HepG2 (cell line): Measurements from ENCODE around the gene DAZAP1. TPM values are rescaled to one million over a fixed set of nuclear protein-coding genes. Genes with fewer than 3 reads are reported as not detected.
A peak's percentile ranks its signal among the peaks of the same experiment; 100 is the strongest.

Source experiments
- BCL6 ChIP-seq: IDR thresholded peaks from 2 replicates; pipeline ENCODE4 v1.6.1; 2016; ENCODE audit warnings: missing genetic modification reagents, missing compliant biosample characterization
- BORCS8-MEF2B ChIP-seq: sonication (generic); formaldehyde crosslinking; IDR thresholded peaks from 2 replicates; pipeline ENCODE4 v1.8.0; 2022; ENCODE audit warnings: mild to moderate bottlenecking, missing genetic modification reagents
- KLF9 ChIP-seq: IDR thresholded peaks from 2 replicates; pipeline ENCODE4 v1.6.1; 2016; ENCODE audit warnings: low read depth
- NBN ChIP-seq: fragments of 450-650 bp; conservative IDR thresholded peaks from 2 replicates; pipeline ENCODE4 v1.6.1; 2017
- NFKBIZ ChIP-seq: IDR thresholded peaks from 2 replicates; pipeline ENCODE4 v1.6.1; 2018; ENCODE audit warnings: missing genetic modification reagents, missing compliant biosample characterization
- SMAD3 ChIP-seq: sonication (generic); formaldehyde crosslinking; IDR thresholded peaks from 2 replicates; pipeline ENCODE4 v1.4.0; 2020; ENCODE audit warnings: missing genetic modification reagents
- SP2 ChIP-seq: sonication (generic); formaldehyde crosslinking; IDR thresholded peaks from 2 replicates; pipeline ENCODE4 v1.5.1; 2020; ENCODE audit warnings: mild to moderate bottlenecking, missing genetic modification reagents
- TBP ChIP-seq: sonication (generic); formaldehyde crosslinking; IDR thresholded peaks from 2 replicates; pipeline ENCODE4 v1.5.0; 2020; ENCODE audit warnings: missing genetic modification reagents
- ZNF235 ChIP-seq: sonication (generic); formaldehyde crosslinking; IDR thresholded peaks from 2 replicates; pipeline ENCODE4 v1.8.1; 2023; ENCODE audit warnings: mild to moderate bottlenecking, missing genetic modification reagents, borderline replicate concordance
- ZNF253 ChIP-seq: sonication (generic); formaldehyde crosslinking; IDR thresholded peaks from 2 replicates; pipeline ENCODE4 v1.8.0; 2022; ENCODE audit warnings: mild to moderate bottlenecking, missing genetic modification reagents, borderline replicate concordance
- ZNF639 ChIP-seq: conservative IDR thresholded peaks from 2 replicates; pipeline ENCODE4 v1.6.1; 2018; ENCODE audit warnings: missing genetic modification reagents
- polyA plus RNA-seq, 8 experiments: library from polyadenylated mRNA; depleted of rRNA in 3 of 8; stranded (reverse) in 7 of 8; unstranded in 1 of 8; fragments of >200 nt; fragmentation: Illumina TruSeq in 4 of 8; extraction: Trizol in 4 of 8; gene quantifications; 2 replicates each; pipeline versions ENCODE4 v1.2.1 to v1.2.3, GENCODE V29; 2011 to 2016; ENCODE audit warnings: low read depth in 4 of 8, missing spikeins in 1 of 8, mixed read lengths in 1 of 8; ENCODE audit not compliant: insufficient read depth in 1 of 8
- total RNA-seq, 5 experiments: library from RNA; depleted of rRNA; stranded (reverse); fragments of >200 nt; fragmentation: Illumina TruSeq; extraction: Trizol; gene quantifications; 2 replicates each; pipeline ENCODE4 v1.2.3, GENCODE V29; 2016; ENCODE audit warnings: low read depth in 1 of 5
- TF ChIP-seq, protein P1 (sequence below): sonication (generic); formaldehyde crosslinking; IDR thresholded peaks from 2 replicates; pipeline ENCODE4 v1.8.1; 2022; ENCODE audit warnings: low read depth, mild to moderate bottlenecking, missing genetic modification reagents
- TF ChIP-seq, protein P2 (sequence below): sonication (generic); formaldehyde crosslinking; IDR thresholded peaks from 2 replicates; pipeline ENCODE4 v1.4.0; 2020; ENCODE audit warnings: missing genetic modification reagents
- TF ChIP-seq, protein P3 (sequence below), 2 experiments: sonication (generic) in 1 of 2; formaldehyde crosslinking in 1 of 2; IDR thresholded peaks; 2 replicates each; pipeline versions ENCODE4 v1.4.0 to v1.6.1; 2016 to 2020; ENCODE audit warnings: borderline replicate concordance in 1 of 2, low read depth in 1 of 2, mild to moderate bottlenecking in 1 of 2, missing genetic modification reagents in 1 of 2
- TF ChIP-seq, protein P4 (sequence below): sonication (generic); formaldehyde crosslinking; IDR thresholded peaks from 2 replicates; pipeline ENCODE4 v1.4.0; 2020; ENCODE audit warnings: mild to moderate bottlenecking, missing genetic modification reagents
- TF ChIP-seq, protein P5 (sequence below): sonication (generic); formaldehyde crosslinking; IDR thresholded peaks from 2 replicates; pipeline ENCODE4 v1.5.0; 2020; ENCODE audit warnings: missing genetic modification reagents, mild to moderate bottlenecking, borderline replicate concordance

The DAZAP1 gene
- total and polyA plus RNA-seq, 2 of the 13 experiments (the other 11 are each of a cell fraction or from before 2014, with no cell fraction given) = 63.3 to 79.2 TPM

GRCh38 chr19:1373534-1374249 is 33.7 kb upstream of the DAZAP1 start (continued):
- TF ChIP-seq, protein P1, sequence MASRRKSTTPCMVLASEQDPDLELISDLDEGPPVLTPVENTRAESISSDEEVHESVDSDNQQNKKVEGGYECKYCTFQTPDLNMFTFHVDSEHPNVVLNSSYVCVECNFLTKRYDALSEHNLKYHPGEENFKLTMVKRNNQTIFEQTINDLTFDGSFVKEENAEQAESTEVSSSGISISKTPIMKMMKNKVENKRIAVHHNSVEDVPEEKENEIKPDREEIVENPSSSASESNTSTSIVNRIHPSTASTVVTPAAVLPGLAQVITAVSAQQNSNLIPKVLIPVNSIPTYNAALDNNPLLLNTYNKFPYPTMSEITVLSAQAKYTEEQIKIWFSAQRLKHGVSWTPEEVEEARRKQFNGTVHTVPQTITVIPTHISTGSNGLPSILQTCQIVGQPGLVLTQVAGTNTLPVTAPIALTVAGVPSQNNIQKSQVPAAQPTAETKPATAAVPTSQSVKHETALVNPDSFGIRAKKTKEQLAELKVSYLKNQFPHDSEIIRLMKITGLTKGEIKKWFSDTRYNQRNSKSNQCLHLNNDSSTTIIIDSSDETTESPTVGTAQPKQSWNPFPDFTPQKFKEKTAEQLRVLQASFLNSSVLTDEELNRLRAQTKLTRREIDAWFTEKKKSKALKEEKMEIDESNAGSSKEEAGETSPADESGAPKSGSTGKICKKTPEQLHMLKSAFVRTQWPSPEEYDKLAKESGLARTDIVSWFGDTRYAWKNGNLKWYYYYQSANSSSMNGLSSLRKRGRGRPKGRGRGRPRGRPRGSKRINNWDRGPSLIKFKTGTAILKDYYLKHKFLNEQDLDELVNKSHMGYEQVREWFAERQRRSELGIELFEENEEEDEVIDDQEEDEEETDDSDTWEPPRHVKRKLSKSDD (CRISPR knock-in tag) = peak; percentile 52; the same call in 1 of the 2 replicates
- TF ChIP-seq NBN (no peak), SP2 (no peak), ZNF639 (CRISPR knock-in tag) (no peak), ZNF235 (no peak), BORCS8-MEF2B (CRISPR knock-in tag) (peak; percentile 78), TBP (no peak), BCL6 (peak; percentile 86), KLF9 (CRISPR knock-in tag) (peak; percentile 52; the same call in 1 of the 2 replicates), SMAD3 (CRISPR knock-in tag) (peak; percentile 41; the same call in 1 of the 2 replicates), ZNF253 (CRISPR knock-in tag) (peak; percentile 78; the same call in 1 of the 2 replicates), NFKBIZ (CRISPR knock-in tag) (no peak; the same call in 1 of the 2 replicates)
- TF ChIP-seq, protein P2, sequence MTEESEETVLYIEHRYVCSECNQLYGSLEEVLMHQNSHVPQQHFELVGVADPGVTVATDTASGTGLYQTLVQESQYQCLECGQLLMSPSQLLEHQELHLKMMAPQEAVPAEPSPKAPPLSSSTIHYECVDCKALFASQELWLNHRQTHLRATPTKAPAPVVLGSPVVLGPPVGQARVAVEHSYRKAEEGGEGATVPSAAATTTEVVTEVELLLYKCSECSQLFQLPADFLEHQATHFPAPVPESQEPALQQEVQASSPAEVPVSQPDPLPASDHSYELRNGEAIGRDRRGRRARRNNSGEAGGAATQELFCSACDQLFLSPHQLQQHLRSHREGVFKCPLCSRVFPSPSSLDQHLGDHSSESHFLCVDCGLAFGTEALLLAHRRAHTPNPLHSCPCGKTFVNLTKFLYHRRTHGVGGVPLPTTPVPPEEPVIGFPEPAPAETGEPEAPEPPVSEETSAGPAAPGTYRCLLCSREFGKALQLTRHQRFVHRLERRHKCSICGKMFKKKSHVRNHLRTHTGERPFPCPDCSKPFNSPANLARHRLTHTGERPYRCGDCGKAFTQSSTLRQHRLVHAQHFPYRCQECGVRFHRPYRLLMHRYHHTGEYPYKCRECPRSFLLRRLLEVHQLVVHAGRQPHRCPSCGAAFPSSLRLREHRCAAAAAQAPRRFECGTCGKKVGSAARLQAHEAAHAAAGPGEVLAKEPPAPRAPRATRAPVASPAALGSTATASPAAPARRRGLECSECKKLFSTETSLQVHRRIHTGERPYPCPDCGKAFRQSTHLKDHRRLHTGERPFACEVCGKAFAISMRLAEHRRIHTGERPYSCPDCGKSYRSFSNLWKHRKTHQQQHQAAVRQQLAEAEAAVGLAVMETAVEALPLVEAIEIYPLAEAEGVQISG (CRISPR knock-in tag) = peak; percentile 82
- TF ChIP-seq, protein P3, sequence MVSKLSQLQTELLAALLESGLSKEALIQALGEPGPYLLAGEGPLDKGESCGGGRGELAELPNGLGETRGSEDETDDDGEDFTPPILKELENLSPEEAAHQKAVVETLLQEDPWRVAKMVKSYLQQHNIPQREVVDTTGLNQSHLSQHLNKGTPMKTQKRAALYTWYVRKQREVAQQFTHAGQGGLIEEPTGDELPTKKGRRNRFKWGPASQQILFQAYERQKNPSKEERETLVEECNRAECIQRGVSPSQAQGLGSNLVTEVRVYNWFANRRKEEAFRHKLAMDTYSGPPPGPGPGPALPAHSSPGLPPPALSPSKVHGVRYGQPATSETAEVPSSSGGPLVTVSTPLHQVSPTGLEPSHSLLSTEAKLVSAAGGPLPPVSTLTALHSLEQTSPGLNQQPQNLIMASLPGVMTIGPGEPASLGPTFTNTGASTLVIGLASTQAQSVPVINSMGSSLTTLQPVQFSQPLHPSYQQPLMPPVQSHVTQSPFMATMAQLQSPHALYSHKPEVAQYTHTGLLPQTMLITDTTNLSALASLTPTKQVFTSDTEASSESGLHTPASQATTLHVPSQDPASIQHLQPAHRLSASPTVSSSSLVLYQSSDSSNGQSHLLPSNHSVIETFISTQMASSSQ (IDR thresholded peaks at IDR 0.05; ENCODE audit: low read depth) = no peak; the same call in 1 of the 2 replicates
- TF ChIP-seq, protein P3 (CRISPR knock-in tag; IDR thresholded peaks at IDR 0.05; ENCODE audit: borderline replicate concordance) = peak; percentile 46; the same call in 1 of the 2 replicates
- TF ChIP-seq, protein P4, sequence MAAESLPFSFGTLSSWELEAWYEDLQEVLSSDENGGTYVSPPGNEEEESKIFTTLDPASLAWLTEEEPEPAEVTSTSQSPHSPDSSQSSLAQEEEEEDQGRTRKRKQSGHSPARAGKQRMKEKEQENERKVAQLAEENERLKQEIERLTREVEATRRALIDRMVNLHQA (CRISPR knock-in tag) = no peak; the same call in 1 of the 2 replicates
- TF ChIP-seq, protein P5, sequence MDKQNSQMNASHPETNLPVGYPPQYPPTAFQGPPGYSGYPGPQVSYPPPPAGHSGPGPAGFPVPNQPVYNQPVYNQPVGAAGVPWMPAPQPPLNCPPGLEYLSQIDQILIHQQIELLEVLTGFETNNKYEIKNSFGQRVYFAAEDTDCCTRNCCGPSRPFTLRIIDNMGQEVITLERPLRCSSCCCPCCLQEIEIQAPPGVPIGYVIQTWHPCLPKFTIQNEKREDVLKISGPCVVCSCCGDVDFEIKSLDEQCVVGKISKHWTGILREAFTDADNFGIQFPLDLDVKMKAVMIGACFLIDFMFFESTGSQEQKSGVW (CRISPR knock-in tag) = no peak
